PFSK-1 (cell line): ENCODE measurements around the gene POC1A.

Experiments
- POLR2AphosphoS5 ChIP-seq: IDR thresholded peaks from 2 replicates; pipeline ENCODE4 v1.6.1; 2012; ENCODE audit warnings: low read depth, mild to moderate bottlenecking, control low read depth, low read length, moderate library complexity
- SIN3A ChIP-seq: IDR thresholded peaks from 2 replicates; pipeline ENCODE4 v1.6.1; 2012; ENCODE audit warnings: mild to moderate bottlenecking, low read length, moderate library complexity, borderline replicate concordance; ENCODE audit not compliant: insufficient read depth
- TAF1 ChIP-seq: IDR thresholded peaks from 2 replicates; pipeline ENCODE4 v1.6.1; 2012; ENCODE audit warnings: low read length, control low read depth, borderline replicate concordance; ENCODE audit not compliant: insufficient read depth

GRCh38 chr3:52149726-52150125 lies 4.5 kb downstream of the POC1A start:
- TF ChIP-seq POLR2AphosphoS5 (no peak), SIN3A (no peak), TAF1 (no peak)
